Left lung (tissue), 10 donors: ENCODE measurements around the gene NPHP1. TPM values are rescaled to one million over a fixed set of nuclear protein-coding genes. Genes with fewer than 3 reads are reported as not detected.

Source experiments
- ATAC-seq: fragments of 200-7000 bp; cut with Tn5 transposase; one replicate; pipeline ENCODE4 v1.9.1; 2020; ENCODE audit warnings: moderate library complexity
- DNase-seq, 4 donors: peaks; one replicate each; pipeline ENCODE4 v3.0.0-alpha.2; 2013 to 2020
- H3K27ac ChIP-seq, 2 donors: fragments of 200-600 bp; sonication (generic) in 1 of 2; one replicate each; pipeline versions ENCODE4 v1.5.0 to v1.8.0; 2020 to 2021
- H3K27me3 ChIP-seq, 2 donors: fragments of 200-600 bp; sonication (generic) in 1 of 2; one replicate each; pipeline versions ENCODE4 v1.5.0 to v1.8.0; 2020 to 2021
- H3K36me3 ChIP-seq, 2 donors: fragments of 200-600 bp; sonication (generic) in 1 of 2; one replicate each; pipeline versions ENCODE4 v1.5.0 to v1.8.0; 2020 to 2021
- H3K4me1 ChIP-seq, 2 donors: fragments of 200-600 bp; one replicate each; pipeline ENCODE4 v1.8.0; 2021
- H3K4me3 ChIP-seq, 2 donors: fragments of 200-600 bp; sonication (generic) in 1 of 2; one replicate each; pipeline versions ENCODE4 v1.5.0 to v1.8.0; 2020 to 2021; ENCODE audit warnings: mild to moderate bottlenecking in 1 of 2
- H3K9me3 ChIP-seq, 2 donors: fragments of 200-600 bp; sonication (generic) in 1 of 2; one replicate each; pipeline versions ENCODE4 v1.5.0 to v1.8.0; 2020 to 2021
- intact Hi-C, 2 donors: fragments of 100-400 bp; cut with DNase I; formaldehyde crosslinking; loops; one replicate each; pipeline versions ENCODE4 v1.11.2 to v1.14.2; 2022
- polyA plus RNA-seq, 6 donors: library from polyadenylated mRNA; unstranded; fragments of 120-200 nt; gene quantifications; one replicate each; pipeline ENCODE4 v1.2.1, GENCODE V29; 2013; ENCODE audit not compliant: insufficient read length in 6 of 6
- total RNA-seq, 2 donors: library from RNA; stranded (reverse); fragmentation: NEBNext Ultra II Directional; extraction: Animal tissue kit (Norgen Biotek cat#: 25700); gene quantifications; one replicate each; pipeline ENCODE4 v1.2.1, GENCODE V29; 2021
- TF ChIP-seq, protein P1 (sequence below), 2 donors: fragments of 200-600 bp; sonication (generic) in 1 of 2; IDR thresholded peaks; one replicate each; pipeline versions ENCODE4 v1.5.0 to v1.8.0; 2021; ENCODE audit warnings: antibody characterized with exemption in 2 of 2
- donor health status: DM: no; HTN: yes; CAD: no.
- donor health status: DM: no; HTN: no; CAD: no.

The NPHP1 gene
- total and polyA plus RNA-seq, 8 donors: 5.3 to 19.2 (median 13.5) TPM

DNA sequence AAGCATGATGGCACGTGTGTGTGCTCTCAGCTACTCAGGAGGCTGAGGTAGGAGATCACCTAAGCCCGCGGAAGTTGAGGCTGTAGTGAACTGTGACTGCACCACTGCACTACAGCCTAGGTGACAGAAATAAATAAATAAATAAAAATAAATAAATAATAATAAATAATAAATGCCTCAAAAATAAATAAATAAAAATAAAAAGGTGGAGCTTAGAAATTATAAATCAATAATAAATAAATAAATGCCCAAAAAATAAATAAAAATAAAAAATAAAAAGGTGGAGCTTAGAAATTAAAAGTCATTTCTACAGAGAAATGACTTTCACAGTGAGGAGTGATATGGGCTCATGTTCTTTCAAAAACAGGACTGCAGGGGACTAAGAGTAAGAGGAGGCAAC is 83.2 kb downstream of the NPHP1 start:
- no peak overlapping the region for H3K27ac ChIP-seq
- peaks cover 0 to 7% of the 10 kb centered on the region in 2 donors for H3K27me3 ChIP-seq
- no peak for DNase-seq
- ATAC-seq: no peak
- H3K9me3 ChIP-seq: no peaks in the 10 kb centered on the region
- no peak overlapping the region for H3K4me3 ChIP-seq
- H3K36me3 ChIP-seq: no peaks in the 10 kb centered on the region
- TF ChIP-seq, protein P1, sequence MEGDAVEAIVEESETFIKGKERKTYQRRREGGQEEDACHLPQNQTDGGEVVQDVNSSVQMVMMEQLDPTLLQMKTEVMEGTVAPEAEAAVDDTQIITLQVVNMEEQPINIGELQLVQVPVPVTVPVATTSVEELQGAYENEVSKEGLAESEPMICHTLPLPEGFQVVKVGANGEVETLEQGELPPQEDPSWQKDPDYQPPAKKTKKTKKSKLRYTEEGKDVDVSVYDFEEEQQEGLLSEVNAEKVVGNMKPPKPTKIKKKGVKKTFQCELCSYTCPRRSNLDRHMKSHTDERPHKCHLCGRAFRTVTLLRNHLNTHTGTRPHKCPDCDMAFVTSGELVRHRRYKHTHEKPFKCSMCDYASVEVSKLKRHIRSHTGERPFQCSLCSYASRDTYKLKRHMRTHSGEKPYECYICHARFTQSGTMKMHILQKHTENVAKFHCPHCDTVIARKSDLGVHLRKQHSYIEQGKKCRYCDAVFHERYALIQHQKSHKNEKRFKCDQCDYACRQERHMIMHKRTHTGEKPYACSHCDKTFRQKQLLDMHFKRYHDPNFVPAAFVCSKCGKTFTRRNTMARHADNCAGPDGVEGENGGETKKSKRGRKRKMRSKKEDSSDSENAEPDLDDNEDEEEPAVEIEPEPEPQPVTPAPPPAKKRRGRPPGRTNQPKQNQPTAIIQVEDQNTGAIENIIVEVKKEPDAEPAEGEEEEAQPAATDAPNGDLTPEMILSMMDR (IDR thresholded peaks at IDR 0.05): no peak
- peaks cover 11 to 14% of the 10 kb centered on the region in 2 donors for H3K4me1 ChIP-seq
- intact Hi-C loops: no loop called here

DNA sequence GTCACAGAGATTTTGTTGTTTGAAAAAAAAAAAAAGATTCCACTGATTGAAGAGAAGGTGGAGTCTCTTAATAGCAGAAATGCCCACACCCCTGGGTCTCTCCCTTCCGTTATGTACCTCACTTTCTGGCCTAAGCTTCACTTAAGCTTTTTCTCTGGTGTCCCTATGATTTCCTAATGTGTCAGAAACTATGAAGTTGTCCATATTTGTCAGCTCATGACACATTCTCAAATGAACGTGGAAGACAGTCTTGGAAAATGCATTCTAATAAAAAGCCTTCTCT is 83.8 kb downstream of the NPHP1 start:
- ATAC-seq: no peak
- H3K4me3 ChIP-seq: no peak overlapping the region
- DNase-seq: no peak
- H3K27me3 ChIP-seq: peaks cover 0 to 13% of the 10 kb centered on the region in 2 donors
- H3K9me3 ChIP-seq: no peaks in the 10 kb centered on the region
- TF ChIP-seq, protein P1 (IDR thresholded peaks at IDR 0.05): no peak
- intact Hi-C loops: no loop called here
- H3K36me3 ChIP-seq: no peaks in the 10 kb centered on the region
- H3K4me1 ChIP-seq: peaks cover 14 to 20% of the 10 kb centered on the region in 2 donors
- peak overlapping the region in 1 of 2 donors; percentile 49 for H3K27ac ChIP-seq

DNA sequence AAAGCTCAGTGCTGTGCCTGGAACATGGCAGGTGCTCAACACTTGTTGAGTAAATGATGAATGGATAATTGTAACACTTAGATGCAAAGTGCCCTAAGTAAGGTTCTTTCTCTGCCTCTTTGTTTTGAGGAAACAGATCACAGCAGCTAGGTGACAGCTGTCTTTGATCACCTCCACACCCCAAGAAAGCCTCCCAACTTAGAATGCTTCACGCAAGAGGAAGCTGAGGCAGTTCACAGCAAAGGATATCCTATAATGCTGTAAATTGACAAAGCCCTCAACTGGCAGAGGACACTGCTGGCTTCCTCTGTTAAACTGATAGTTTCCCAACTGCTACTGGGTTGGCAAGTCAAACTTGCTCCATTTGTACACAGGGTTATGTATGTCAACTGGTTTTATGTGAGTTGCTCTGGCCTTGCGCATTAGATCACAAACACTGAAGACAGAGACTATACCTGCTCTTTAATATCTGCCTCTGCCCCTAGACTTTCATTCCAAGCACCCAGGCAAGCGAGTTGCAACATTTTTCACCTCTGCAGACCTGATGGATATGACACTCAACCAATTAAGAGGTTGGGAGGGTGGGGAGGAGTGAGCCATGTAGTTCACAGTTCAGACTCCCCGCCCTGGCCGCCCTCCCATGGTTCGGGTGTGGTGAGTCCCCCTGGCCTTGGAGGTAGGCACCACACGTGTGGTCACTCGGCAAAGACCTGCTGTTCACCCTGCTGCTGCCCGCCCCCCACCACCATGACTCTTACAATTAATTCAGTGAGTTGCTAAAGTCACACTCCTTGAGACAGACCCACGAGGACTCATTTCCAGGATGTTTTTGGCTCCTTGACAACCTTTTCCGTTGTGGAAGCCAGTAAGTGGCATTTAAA is 84.4 kb downstream of the NPHP1 start:
- ATAC-seq (peak; percentile 29), DNase-seq (no peak)
- TF ChIP-seq, protein P1 (IDR thresholded peaks at IDR 0.05): no peak
- H3K36me3 ChIP-seq: no peaks in the 10 kb centered on the region
- H3K4me1 ChIP-seq: peaks cover 13 to 26% of the 10 kb centered on the region in 2 donors
- H3K27ac ChIP-seq: peak overlapping the region in 1 of 2 donors; percentile 49
- peaks cover 0 to 18% of the 10 kb centered on the region in 2 donors for H3K27me3 ChIP-seq
- no peak overlapping the region for H3K4me3 ChIP-seq
- H3K9me3 ChIP-seq: no peaks in the 10 kb centered on the region
- intact Hi-C loops: no loop called here

DNA sequence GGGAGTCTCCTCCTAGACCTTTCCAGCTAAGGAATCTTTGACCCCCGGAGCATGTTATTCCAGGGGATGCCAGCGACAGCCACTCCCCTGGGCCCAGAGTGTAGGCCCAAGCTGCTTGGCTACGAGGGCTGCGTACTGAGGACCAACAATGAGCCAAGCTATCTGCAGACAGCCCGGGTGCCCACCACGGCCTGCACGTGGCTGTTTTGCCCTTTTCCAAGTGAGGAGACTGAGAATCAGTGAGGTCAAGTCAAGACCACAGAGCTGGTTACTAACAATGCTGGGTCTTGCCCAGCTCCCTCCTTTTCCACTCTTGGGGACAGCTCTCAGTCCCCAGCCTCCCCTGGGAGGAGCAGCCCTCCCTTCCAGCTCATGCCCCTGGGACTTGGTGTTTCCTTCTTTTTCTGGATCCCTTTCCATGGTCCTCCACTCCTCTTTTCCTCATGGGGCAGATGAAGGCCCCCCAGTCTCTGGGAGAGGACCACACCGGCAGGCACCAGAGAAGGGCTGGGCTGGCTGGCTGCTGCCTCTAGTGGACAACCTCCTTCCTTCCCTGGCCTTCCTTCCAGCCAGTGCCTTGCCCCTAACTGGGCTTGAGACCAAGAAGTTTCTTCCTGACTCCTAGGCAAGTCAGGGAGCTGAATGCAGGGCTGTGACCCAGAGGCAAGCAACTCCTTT is 88.6 kb downstream of the NPHP1 start:
- Histone ChIP-seq H3K9me3 (no peaks in the 10 kb centered on the region), H3K4me3 (peak overlapping the region in 1 of 2 donors; percentile 42), H3K4me1 (peaks cover 13 to 24% of the 10 kb centered on the region in 2 donors), H3K27me3 (peaks cover 0 to 32% of the 10 kb centered on the region in 2 donors), H3K36me3 (no peaks in the 10 kb centered on the region), H3K27ac (peak overlapping the region; percentile 49 to 67)
- DNase-seq (no peak), ATAC-seq (peak; percentile 68)
- TF ChIP-seq, protein P1 (IDR thresholded peaks at IDR 0.05): peak; percentile 46 to 48
- intact Hi-C loops: no loop called here
